RCC 7860 (cell line): Measurements from ENCODE around the gene RMRP.
"Not testable (repeated sequence)": the region's sequence is repeated elsewhere in the genome, so short reads cannot be mapped to it uniquely, and the experiment has no call there.

Source experiments
- DNase-seq: peaks from one replicate; pipeline ENCODE4 v3.0.0-alpha.2; 2015; ENCODE audit warnings: low spot score
- FAIRE-seq: peaks from 2 replicates; lab custom pipeline; 2012; peaks lifted over from hg19 to GRCh38; lab: Jason Lieb, UNC

Gene RMRP

DNA sequence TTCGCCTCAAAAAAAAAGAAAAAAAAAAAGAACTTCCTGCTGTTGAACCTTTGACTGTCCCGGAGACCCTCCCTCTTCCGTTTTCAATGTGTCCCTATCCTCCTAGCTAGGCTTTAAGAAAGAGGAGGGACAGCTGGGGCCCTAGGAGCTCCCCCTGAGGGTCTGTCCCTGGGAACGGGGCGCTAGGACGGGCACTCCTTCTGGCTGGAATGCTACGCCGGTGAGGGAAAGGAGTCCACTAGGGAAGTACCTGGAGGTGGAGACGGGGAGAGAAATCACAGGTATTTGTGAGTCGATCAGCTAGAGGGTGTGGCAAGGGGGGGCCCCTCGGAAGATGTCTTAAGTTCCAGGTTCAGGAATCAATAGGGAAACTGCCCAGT, 11.7 kb downstream of the RMRP start:
- FAIRE-seq (no peak), DNase-seq (no peak)

DNA sequence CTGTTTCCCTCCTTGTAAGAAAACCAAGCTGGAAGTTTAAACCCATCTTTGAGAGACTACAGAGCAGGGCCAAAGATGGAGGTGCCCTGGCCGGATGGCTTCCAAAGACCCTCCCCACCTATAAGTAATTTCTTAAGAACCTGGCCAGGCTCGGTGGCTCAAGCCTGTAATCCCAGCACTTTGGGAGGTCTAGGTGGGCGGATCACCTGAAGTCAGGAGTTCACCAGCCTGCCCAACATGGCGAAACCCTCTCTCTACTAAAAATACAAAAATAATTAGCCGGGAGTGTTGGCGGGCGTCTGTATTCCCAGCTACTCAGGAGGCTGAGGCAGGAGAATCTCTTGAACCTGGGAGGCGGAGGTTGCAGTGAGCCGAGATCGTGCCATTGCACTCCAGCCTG, 12.1 kb downstream of the RMRP start:
- not testable (repeated sequence) for FAIRE-seq, DNase-seq

DNA sequence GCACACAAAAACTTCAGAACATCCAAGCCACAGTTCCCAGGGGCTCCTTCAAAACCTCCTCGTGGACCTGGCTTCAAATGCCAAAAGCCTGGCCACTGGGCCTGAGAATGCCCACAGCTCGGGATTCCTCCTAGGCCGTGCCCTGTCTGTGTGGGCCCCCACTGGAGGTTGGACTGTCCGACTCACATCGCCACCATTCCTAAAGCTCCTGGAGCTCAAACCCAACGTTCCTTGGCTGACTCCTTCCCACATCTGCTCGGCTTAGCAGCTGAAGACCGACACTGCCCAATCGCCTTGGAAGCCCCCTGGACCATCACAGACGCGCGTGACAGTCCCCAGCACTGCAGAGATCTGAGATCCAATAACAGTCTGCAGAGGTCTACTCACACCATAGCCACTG, 14.8 kb downstream of the RMRP start:
- FAIRE-seq (no peak), DNase-seq (no peak)

DNA sequence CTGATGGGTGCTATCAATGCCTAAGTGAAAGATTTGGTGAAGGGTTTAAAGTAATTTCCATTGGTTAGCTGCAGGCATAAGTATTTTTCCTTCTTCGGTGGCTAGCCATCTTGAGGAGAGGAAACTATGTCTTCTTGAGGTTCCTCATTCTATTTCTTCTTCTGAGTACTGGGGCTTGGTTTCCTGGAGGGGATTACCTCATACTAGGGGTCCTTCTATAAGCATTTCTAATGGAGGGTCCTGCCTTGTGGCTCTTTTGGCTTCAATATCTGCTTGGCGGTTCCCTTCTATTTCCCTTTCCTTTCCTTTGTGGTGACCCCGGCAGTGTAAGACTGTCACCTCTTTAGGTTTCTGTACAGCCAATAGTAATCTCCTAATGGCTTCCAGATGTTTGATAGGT, 16.3 kb downstream of the RMRP start:
- not testable (repeated sequence) for DNase-seq, FAIRE-seq

DNA sequence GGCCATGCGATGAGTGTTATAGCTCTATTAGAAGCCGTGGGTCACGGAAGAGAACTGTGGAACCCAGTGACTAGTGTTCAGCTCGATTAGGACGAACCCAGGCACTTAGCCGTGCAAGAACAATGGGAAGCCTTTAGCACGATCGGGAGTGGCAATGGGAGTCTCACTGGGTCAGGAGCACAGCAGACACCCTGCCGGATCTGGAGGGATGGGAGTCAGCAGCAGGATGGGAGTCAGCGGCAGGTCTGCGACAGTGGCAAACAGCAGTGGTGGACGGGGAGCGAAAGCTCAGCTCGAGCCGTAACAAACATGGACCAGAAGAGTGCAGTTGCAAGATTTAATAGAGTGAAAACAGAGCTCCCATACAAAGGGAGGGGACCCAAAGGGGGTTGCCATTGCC, 17.4 kb downstream of the RMRP start:
- not testable (repeated sequence) for FAIRE-seq, DNase-seq

DNA sequence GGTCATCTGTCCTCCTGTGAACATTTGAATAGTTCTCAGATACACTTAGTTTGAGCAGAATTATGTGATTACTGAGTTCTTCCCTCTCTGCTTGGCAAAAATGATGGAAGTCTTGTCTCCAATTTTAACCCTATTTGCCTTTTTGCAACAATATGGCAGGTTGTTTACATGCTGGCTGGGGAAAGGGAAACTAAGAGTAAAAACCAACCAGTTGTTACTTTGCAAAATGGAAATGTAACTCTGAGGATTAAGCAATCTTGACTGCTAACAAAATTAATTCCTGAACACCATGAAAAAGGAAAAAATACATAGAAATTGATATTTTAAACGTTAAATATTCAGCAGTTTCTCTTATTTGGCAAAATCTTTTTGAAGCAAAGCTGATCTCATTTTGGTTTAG, 18.2 kb downstream of the RMRP start:
- FAIRE-seq (no peak), DNase-seq (no peak)

DNA sequence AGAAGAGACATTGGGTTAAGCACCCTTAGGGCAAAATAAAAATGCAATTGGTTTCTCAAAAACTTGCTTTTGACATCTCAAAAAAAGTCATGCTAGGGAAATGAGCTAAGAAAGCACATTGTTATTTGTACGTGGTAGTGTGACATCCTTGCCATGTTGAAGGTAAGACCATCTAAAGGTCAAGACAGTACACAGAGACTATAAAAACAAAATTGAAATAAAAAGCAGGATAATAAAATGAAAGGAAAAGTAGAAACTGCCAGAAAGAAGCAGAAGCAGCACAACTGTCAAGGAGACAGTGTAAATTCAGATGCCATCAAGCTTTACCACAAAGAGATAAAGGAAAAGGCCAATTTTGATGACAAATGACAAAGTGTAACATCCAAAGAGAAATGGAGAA, 18.6 kb downstream of the RMRP start:
- not testable (repeated sequence) for FAIRE-seq, DNase-seq

DNA sequence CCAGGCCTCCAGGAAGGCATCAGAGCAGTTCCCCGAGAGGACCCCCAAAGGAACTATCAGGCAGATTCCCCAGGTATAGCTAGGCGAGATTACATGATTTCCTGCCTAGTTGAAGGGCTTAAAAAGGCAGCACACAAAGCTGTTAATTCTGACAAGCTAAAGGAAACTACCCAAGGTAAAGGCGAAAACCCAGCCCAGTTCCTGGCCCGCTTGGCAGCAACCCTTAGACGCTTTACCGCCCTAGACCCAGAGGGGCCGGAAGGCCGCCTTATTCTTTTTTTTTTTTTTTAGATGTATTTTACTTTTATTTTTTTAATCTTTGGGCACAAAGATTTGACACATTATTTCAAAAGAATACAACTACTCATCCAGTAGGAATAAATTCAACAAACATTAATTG, 19.1 kb downstream of the RMRP start:
- DNase-seq, FAIRE-seq: not testable (repeated sequence)

DNA sequence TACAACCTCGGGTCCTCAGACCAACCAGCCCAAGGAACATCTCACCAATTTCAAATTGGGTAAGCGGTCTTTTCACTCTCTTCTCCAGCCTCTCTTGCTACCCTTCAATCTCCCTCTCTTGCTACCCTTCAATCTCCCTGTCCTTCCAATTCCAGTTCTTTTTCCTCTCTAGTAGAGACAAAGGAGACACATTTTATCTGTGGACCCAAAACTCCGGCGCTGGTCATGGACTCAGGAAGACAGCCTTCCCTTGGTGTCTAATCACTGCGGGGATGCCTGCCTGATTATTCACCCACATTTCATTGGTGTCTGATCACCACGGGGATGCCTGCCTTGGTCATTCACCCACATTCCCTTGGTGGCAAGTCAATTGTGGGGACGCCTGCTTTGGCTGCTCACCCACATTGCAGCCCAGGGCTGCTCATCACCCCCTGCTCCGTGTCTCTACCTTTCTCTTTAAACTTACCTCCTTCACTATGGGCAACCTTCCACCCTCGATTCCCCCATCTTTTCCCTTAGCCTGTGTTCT, 20.3 kb downstream of the RMRP start:
- FAIRE-seq, DNase-seq: not testable (repeated sequence)

DNA sequence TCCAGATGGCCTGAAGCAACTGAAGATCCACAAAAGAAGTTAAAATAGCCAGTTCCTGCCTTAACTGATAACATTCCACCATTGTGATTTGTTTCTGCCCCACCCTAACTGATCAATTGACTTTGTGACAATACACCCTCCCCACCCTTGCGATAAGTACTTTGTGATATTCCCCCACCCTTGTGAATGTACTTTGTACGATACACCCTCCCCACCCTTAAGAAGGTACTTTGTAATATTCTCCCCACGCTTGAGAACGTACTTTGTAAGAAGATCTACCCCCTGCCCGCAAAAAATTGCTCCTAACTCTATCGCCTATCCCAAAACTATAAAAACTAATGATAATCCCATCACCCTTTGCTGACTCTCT, 21.0 kb downstream of the RMRP start:
- not testable (repeated sequence) for DNase-seq, FAIRE-seq

DNA sequence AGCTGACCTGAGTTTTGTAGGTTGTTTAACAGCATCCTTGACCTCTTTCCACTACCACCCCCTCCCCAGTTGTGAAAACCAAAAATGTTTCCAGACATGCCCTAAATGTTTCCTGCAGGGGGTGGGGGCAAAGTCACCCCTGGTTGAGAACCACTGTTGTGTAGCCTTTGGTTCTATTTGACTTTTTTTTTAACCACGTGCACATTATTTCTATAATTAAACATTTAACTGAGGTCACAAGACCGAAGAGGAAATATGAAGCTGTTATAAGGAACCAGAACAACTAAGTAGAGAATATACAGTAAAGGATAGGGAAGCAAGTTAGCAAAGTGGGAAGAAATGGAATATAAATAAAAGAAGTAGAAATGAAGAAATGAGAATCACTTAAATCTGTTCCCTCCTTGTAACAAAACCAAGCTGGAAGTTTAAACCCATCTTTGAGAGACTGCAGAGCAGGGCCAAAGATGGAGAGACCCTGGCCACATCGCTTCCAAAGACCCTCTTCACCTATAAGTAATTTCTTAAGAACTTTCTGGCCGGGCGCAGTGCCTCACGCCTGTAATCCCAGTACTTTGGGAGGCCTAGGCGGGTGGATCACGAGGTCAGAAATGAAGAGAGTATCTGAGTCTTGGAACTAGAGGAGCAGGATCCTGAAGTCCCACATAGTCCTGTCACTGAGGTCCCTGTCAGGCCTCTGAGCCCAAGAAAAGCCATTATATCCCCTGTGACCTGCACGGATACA, 21.5 kb downstream of the RMRP start:
- FAIRE-seq (no peak), DNase-seq (no peak)

DNA sequence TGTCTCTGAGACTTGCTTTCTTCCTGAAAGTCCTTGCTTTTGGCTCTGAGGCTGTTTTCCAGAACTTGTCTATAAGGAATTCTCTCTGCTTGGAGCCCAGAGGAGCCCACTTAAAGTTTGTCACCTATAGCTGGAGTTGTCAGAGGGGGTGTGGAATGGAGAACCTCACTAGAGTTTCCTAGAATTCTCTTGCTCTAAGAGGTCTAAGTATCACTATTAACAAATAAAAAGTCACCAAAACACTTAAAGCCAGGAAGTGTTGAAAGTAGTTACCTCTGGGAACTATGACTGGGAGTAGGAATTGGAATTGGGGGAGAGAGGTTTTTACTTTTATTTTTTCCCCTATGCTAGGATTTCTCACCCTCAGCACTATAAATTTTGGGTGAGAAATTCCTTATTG, 22.1 kb downstream of the RMRP start:
- no peak for DNase-seq
- FAIRE-seq: no peak

DNA sequence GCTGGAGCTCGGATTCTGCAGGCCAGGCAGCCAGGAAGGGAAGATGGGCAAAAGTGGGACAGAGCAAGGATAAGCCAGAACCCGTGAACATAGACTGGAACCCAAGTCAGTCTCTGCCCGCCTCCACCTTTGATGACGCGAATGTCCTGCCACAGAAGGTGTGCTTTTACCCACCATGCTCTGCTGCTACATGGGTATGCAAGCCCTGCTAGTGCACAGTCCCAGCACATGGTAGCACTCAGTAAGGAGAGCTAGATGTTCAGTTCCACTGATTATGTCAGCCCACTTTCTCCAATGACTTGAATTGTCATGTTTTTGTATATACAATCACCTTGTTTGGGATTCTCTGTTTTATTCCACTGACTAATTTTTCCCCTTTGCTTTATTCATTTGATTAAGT, 28.2 kb downstream of the RMRP start:
- no peak for FAIRE-seq

DNA sequence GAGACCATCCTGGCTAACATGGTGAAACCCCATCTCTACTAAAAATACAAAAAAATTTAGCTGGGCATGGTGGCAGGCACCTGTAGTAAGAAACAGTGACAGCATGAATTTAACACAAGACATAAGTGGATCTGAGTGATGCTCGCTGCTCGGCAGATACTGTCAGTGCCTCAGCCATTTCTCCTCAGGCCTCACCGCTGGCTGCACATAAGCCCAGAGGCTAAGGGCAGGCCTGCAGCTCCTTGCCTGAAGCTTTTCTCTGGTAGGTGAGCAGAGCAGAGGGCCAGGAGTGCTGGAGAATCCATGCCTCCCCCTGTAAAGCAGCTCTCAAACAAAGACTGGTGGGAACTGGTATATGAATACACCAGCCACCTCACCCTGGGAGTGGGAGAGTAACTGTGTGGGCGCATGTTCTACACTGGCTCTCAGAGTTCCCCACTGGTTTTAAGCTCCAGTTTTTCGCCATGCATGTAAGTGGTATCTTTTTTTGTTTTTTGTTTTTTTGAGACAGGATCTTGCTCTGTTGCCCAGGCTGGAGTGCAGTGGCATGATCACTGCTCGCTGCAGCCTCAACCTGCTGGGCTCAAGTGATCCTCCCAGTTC, 29.3 kb downstream of the RMRP start:
- DNase-seq: no peak
- FAIRE-seq: no peak

More for the DNA sequence above, 28.2 kb downstream of the RMRP start:
- no peak for DNase-seq

DNA sequence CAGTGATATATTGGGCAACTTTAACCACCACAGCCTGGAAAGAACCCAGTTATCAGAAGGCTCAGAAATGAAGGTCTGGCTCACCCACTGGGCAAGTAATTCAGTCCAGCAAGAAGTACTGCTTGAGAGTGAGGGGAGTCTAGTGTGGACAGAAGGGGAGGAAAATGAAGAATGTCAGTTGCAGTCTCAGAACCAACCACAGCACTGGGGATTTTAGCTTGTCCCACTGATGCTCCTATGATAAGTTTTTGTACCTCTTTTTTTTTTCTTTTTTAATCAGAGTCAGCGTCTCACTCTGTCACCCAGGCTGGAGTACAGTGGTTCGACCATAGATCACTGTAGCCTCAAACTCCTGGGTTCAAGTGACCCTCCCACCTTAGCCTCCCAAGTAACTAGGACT, 30.2 kb downstream of the RMRP start:
- no peak for FAIRE-seq
- no peak for DNase-seq

DNA sequence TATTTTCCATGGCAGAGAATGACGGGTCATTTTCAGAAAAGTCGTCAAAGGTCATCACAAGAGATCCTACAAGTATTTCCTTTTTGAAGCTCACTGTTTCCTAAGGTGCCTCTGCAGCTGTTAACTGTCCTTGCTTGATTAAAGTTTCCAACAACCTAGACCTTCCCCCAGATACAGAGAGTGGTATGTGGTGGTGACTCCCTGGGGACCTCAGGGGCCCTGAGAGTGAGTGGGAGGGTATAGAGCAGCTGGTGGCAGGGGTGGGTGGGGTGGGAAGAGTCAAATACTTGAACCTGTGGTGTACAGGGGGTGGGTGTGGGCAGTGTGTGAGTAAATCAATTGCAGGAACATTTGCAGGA, 38.0 kb downstream of the RMRP start:
- no peak for DNase-seq
- FAIRE-seq: no peak

DNA sequence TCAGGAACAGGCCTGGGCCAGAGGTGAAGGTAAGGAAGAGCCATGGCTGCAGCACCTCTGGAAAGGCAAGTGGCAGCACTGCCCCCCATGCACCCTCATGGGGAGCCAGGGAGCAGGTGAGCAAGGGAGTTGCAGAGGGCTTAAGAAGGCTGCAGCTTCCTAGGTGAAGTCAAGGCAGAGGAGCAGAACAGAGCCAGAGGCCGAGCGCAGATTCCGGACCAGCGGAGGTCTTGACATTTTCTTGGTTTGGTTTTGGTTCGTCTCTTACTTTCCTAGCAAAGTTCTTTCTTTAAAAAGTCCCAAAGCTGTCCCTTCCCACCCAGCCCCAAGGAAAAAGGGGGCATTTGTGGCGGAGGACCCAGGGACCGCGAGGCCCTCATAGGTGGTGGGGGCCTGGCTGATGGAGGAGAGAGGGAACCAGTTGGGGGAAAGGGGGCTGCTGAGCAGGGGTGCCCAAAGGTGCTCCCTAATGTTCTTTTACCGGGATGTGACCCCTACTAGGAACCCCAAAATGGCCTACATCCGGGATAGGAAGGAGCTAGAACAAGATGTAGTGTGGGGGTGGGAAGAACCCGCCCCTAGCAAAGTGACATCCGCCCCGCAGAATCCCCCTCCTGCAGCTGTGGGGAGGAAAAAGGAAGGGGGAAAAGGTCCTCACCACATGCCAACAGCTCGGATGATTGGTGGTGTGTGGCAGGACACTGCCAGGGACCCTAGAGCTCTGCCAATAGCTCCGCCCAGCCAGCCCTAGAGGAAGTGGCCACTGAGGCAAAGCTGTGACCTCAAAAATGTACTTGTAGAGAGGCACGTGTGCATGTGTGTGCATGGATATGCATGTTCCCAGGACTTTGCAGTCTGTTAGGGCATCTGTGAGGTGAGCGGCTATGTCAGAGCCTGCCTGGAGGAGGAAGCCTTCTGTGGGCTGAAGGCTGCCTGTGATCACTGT, 38.7 kb downstream of the RMRP start:
- FAIRE-seq (no peak), DNase-seq (no peak)

DNA sequence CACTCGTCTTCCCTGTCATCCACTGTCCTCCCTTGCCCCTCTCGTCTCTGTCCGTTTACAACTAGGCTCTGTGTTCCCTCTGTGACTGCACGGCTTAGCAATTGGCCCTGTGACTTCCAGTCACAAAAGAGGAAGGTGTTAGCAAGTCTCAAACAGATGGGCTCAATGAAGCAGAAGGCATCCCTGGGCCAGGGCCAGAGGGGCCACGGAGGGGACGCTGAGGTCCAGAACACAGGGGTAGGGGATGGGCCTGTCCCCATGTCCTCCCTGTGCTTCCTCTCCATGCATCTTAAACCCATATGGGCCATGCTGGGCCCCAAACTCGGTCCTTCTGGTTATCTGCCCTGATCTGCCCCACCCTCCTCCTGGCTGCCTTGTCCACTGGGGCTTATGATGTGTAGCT, 39.5 kb downstream of the RMRP start, which contains the start of gene CD72:
Gene CD72 (minus strand): TSS at position 89 of the 403 bp plus-strand sequence. CDS start 110 bp downstream, outside the sequence.
- DNase-seq (no peak), FAIRE-seq (no peak)

DNA sequence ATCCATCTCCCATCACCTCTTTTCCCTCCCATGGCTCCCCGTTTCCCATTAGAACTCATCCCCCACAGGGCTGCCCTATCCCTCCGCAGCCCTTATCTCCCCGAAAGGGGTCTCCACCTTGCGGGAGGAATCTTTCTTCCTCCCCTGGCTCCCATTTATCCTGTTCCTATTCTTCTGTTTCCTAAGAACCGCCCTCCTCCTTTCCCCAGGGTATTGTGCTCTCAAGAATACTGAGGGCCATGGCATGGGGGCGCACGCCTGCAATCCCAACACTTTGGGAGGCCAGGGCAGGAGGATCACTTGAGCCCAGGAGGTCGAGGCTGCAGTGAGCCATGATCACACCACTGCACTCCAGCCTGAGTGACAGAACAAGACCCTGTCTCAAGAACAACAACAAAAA, 40.3 kb downstream of the RMRP start:
- no peak for DNase-seq
- FAIRE-seq: no peak

DNA sequence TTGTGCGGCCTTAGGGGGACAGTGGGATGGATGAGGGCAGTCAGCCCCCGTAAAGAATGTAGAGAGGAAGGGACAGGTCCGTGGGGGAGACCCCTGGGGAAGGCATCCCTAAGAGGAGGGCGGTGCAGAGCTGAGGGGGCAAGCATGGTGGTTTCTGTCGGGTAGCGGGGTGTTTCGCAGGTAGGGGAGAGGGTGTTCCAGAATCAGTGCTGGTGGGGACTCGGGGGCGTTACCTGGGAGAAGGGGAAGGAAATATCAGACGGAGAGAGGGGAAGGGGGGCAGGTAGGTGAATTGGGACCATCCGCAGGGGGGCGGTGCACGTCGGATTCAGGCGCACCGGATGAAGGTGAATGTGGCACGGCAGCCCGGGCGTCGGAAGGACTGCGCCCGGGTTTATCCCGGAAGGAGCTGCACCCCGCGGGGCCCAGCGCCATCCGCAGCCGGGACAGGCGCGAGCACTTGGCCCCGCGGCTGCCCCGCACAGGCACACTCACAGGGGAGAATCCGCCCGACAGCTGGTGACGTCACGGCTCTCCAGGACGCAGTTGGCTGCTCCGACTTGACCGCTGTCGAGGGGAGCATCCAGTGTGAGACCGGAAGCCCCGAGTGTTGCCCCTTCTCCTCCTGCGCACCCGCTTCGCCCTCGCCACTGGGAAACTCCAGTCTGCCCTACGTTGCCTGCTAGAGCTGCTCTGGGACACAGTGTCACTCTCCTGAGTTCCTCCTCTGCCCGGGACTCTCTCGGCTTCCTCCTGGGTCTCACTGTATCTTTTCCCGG, 40.9 kb downstream of the RMRP start:
- DNase-seq: no peak
- FAIRE-seq: no peak
